ENCODE data around the gene RGL2.

RGL2 gene

GRCh38 chr6:33249732-33250630 is 48.8 kb downstream of the RGL2 start:
- TF ChIP-seq GATA2 (IDR thresholded peaks at IDR 0.05; ENCODE audit: low read depth, low read length), result no peak
- TF ChIP-seq GATA3 (IDR thresholded peaks at IDR 0.05; ENCODE audit: low read depth, low read length), result no peak

GRCh38 chr6:33248932-33249731 is 49.6 kb downstream of the RGL2 start:
- TF ChIP-seq GATA3 (IDR thresholded peaks at IDR 0.05; ENCODE audit: low read depth, low read length) (no peak), GATA2 (IDR thresholded peaks at IDR 0.05; ENCODE audit: low read depth, low read length) (no peak; the same call in 1 of the 2 replicates)

GRCh38 chr6:33248643-33248931 is 50.2 kb downstream of the RGL2 start:
- TF ChIP-seq GATA3 (IDR thresholded peaks at IDR 0.05; ENCODE audit: low read depth, low read length), result no peak
- no peak for TF ChIP-seq GATA2 (IDR thresholded peaks at IDR 0.05; ENCODE audit: low read depth, low read length)

GRCh38 chr6:33247977-33248642 is 50.6 kb downstream of the RGL2 start:
- no peak for TF ChIP-seq GATA2 (IDR thresholded peaks at IDR 0.05; ENCODE audit: low read depth, low read length)
- no peak for TF ChIP-seq GATA3 (IDR thresholded peaks at IDR 0.05; ENCODE audit: low read depth, low read length)

- TF ChIP-seq GATA2 (IDR thresholded peaks at IDR 0.05; ENCODE audit: low read depth, low read length), result no peak
- no peak for TF ChIP-seq GATA3 (IDR thresholded peaks at IDR 0.05; ENCODE audit: low read depth, low read length)
These were observed 55.3 kb downstream of the RGL2 start for GRCh38 chr6:33243476-33243875.

GRCh38 chr6:33241968-33242367 is 56.8 kb downstream of the RGL2 start:
- no peak for TF ChIP-seq GATA3 (IDR thresholded peaks at IDR 0.05; ENCODE audit: low read depth, low read length)
- no peak for TF ChIP-seq GATA2 (IDR thresholded peaks at IDR 0.05; ENCODE audit: low read depth, low read length)

Measured in SH-SY5Y (cell line).